NOMO-1 treated with dmso at 0.1 percent for 144 hours (cell line): ENCODE data around the gene RNF114.
A peak's percentile ranks its signal among the peaks of the same experiment; 100 is the strongest.
"Not testable (repeated sequence)": the region's sequence is repeated elsewhere in the genome, so short reads cannot be mapped to it uniquely, and the experiment has no call there.

ENCODE experiments used
- DNase-seq: peaks from one replicate; lab custom pipeline; 2025; ENCODE audit not compliant: unreplicated experiment; lab: John Stamatoyannopoulos, UW

Gene RNF114

GRCh38 chr20:49925901-49926454 lies 10.2 kb upstream of the RNF114 start:
- DNase-seq: peak; percentile 2

- peak; percentile 92 for DNase-seq
Observed at GRCh38 chr20:49928411-49929141, 7.6 kb upstream of the RNF114 start.

GRCh38 chr20:49929142-49929494 lies 7.1 kb upstream of the RNF114 start:
- no peak for DNase-seq

DNA sequence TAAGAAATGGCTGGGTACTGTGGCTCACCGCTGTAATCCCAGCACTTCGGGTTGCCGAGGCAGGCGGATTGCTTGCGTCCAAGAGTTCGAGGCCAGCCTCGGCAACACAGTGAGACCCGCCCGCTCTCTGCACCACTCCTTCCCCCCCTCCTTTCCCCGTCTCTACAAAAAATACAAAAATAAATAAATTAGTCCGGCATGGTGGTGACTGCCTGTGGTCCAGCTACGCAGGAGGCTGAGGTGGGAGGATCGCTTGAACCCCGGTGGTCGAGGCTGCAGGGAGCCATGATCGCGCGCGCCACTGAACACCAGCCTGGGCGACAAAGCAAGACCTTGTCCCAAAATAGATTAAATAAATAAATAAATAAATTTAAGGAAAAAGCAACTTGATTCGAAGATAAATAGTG lies 448 bp upstream of the RNF114 start:
- DNase-seq: no peak

GRCh38 chr20:49937027-49937929 lies 1.1 kb downstream of the RNF114 start:
- peak; percentile 42 for DNase-seq

DNA sequence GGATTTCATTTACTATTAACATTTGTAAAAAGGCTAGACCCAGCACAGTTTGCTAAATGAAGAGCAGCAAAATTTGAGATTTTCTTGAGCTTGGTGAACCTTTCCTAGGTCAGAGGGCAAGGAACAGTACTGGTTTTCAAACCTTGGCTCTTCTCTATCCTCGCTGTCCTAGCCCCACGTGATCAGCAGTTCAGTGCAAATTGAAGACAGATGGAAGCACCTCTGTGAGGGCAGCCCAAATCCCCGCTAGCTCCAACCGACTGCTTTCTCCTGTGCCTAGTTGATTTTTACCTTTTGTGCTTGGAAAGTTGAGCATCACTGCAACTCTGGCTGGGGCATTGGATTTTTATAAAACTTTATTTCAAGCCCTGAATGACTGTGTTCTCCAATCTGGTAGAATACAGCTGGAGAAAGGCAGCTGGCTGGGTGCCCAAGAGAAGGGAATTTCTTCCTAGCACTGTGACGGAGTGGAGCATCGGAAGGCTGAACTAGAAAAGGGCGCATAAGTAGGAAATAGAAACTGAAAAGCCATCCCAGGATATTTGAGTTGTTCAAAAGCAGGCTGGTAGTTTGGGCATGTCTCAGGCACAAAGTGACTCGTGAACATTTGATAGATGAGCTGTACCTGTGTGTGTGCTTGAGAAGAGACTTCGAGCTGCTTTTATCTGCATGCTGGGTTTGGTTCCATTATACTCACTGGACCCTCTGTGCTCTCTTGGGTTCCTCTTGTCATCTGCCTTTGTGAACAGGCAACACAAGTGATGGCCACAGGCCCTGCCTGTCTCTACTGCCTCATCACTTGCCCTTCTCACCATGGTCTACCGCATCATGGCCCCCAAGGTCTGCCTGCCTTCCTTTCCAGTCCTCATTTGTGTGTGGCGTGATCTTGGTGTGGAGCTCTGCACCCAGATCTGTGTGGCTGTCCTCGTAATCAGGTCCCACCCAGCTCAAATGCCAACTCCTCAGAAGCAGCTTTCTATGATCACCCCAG lies 2.3 kb downstream of the RNF114 start:
- DNase-seq: no peak

- no peak for DNase-seq
Observed at GRCh38 chr20:49941456-49941855, 5.3 kb downstream of the RNF114 start.

- no peak for DNase-seq
Observed at GRCh38 chr20:49942303-49942702, 6.1 kb downstream of the RNF114 start.

GRCh38 chr20:49942942-49943341 lies 6.7 kb downstream of the RNF114 start:
- no peak for DNase-seq

DNA sequence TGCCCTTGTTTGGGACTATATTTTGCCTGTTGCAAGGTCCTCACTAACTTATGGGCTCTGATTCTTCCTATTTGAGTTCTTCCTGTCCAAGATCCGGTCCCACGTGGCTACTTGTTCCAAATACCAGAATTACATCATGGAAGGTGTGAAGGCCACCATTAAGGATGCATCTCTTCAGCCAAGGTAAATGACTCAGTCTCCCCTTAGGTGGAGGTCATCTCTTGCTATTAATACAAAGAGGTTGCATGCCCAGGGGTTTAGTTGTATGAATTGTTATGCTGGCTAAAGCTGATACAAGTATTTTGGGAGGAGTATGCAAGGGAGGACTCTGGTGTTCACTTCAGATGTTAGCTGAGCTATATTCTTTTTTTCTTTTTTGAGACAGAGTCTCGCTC lies 9.1 kb downstream of the RNF114 start:
- DNase-seq: no peak

DNA sequence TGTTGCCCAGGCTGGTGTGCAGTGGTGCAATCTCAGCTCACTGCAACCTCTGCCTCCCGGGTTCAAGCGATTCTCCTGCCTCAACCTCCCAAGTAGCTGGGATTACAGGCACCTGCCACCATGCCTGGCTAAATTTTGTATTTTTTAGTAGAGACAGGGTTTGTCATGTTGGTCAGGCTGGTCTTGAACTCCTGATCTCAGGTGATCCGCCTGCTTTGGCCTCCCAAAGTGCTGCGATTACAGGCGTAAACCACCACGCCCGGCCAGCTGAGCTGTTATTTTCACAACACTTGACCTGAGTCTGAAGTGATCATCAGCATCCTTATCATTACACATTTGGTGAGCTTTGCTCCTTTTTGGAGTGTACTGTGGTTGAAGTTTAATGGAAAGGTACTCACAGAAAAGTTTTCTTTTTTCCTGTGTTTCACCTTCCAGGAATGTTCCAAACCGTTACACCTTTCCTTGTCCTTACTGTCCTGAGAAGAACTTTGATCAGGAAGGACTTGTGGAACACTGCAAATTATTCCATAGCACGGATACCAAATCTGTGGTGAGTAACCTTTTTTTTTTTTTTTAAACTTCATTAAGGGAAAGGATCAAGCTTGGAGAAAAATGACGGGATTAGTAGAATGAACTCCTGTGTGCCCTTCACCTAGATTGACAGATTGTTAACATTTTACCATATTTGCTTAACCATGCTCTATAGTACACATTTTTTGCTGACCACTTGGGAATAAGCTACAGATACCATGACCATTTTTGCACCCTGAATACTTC lies 9.7 kb downstream of the RNF114 start:
- DNase-seq: no peak

DNA sequence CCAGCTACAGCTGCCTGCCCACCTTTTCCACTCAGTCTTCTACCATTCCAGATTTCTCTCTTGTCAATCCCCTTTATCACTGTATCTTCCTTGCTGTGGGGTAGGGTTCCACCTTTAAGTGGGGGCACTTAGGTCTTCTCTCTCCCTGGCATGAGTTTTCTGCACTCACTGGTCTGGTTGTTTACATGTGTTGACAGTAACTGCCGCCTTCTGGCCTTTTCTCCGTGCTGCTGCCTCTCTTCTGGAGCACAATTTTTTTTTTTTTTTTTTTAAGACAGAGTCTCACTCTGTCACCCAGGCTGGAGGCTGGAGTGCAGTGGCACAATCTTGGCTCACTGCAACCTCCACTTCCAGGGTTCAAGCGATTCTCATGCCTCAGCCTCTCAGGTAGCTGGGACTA lies 12.0 kb downstream of the RNF114 start:
- no peak for DNase-seq

- DNase-seq: no peak
Observed at GRCh38 chr20:49948809-49949507, 12.8 kb downstream of the RNF114 start.

DNA sequence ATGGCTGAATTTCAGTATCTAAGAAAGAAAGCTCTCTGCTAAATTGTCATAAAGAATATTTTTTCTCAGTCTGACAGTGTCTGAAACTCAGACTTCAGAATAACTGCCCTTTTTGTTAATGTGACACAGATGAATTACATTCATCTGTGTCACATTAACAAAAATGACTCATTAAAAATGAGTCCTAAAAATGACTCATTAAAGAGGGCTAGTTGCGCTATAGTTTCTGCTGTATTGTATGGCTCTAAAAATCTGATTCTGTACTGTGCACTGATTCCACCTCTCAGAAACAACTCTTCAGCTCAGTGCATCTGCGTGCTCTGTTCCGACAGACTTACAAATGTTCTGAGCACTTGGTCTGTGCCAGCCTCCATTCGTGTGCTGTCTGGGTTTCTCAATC lies 15.0 kb downstream of the RNF114 start:
- DNase-seq: no peak

GRCh38 chr20:49955167-49955566 lies 19.0 kb downstream of the RNF114 start:
- DNase-seq: no peak

GRCh38 chr20:49955830-49956396 lies 19.7 kb downstream of the RNF114 start:
- not testable (repeated sequence) for DNase-seq

- no peak for DNase-seq
Observed at GRCh38 chr20:49956689-49957088, 20.5 kb downstream of the RNF114 start.

- peak; percentile 9 for DNase-seq
Observed at GRCh38 chr20:49957089-49957938, 21.1 kb downstream of the RNF114 start.
